Activated naive CD8-positive, alpha-beta T cell treated with anti-CD3 and anti-CD28 coated beads for 36 hours (primary cell): ENCODE data around the gene TUBB8B. TPM values are rescaled to one million over a fixed set of nuclear protein-coding genes. Genes with fewer than 3 reads are reported as not detected.
A peak's percentile ranks its signal among the peaks of the same experiment; 100 is the strongest.
"Not testable (repeated sequence)": the region's sequence is repeated elsewhere in the genome, so short reads cannot be mapped to it uniquely, and the experiment has no call there.

ENCODE experiments used
- DNase-seq: peaks from one replicate; pipeline ENCODE4 v3.0.0; 2021
- H3K27ac Mint-ChIP-seq: one replicate; pipeline ENCODE4 v1.8.0; 2022; ENCODE audit warnings: mild to moderate bottlenecking, moderate library complexity, mixed read lengths
- H3K27me3 Mint-ChIP-seq: one replicate; pipeline ENCODE4 v1.8.0; 2022; ENCODE audit warnings: mild to moderate bottlenecking, mixed read lengths
- H3K36me3 Mint-ChIP-seq: one replicate; pipeline ENCODE4 v1.8.0; 2021; ENCODE audit warnings: mild to moderate bottlenecking, mixed read lengths
- H3K4me1 Mint-ChIP-seq: one replicate; pipeline ENCODE4 v1.8.0; 2021; ENCODE audit warnings: mixed read lengths
- H3K4me3 Mint-ChIP-seq: one replicate; pipeline ENCODE4 v1.8.0; 2022; ENCODE audit warnings: mild to moderate bottlenecking, moderate library complexity, mixed read lengths
- H3K9me3 Mint-ChIP-seq: one replicate; pipeline ENCODE4 v1.8.0; 2022; ENCODE audit warnings: mixed read lengths
- total RNA-seq, 2 experiments: library from RNA; stranded (reverse); gene quantifications; one replicate each; pipeline ENCODE4 v1.2.3, GENCODE V29; 2021

TUBB8B gene
- not detected for total RNA-seq

- not testable (repeated sequence) for H3K36me3 Mint-ChIP-seq, DNase-seq, H3K27ac Mint-ChIP-seq, H3K27me3 Mint-ChIP-seq, H3K9me3 Mint-ChIP-seq, H3K4me3 Mint-ChIP-seq, H3K4me1 Mint-ChIP-seq
Measured at GRCh38 chr18:49176-49665, at the start of gene TUBB8B. Gene TUBB8B, minus strand, starts transcription at chr18:49615. Its CDS starts 58 bp downstream, at chr18:49557.

GRCh38 chr18:97252-97914 is 48.0 kb upstream of the TUBB8B start:
- not testable (repeated sequence) for H3K36me3 Mint-ChIP-seq, H3K9me3 Mint-ChIP-seq, H3K27ac Mint-ChIP-seq, H3K4me3 Mint-ChIP-seq, H3K4me1 Mint-ChIP-seq
- DNase-seq, result peak; percentile 62
- H3K27me3 Mint-ChIP-seq, result peaks cover 14% of the 10 kb centered on the region

GRCh38 chr18:96767-97131 is 47.3 kb upstream of the TUBB8B start:
- not testable (repeated sequence) for H3K4me1 Mint-ChIP-seq, H3K36me3 Mint-ChIP-seq, H3K27ac Mint-ChIP-seq, H3K9me3 Mint-ChIP-seq, H3K4me3 Mint-ChIP-seq
- peaks cover 14% of the 10 kb centered on the region for H3K27me3 Mint-ChIP-seq
- DNase-seq, result peak; percentile 61

- H3K27ac Mint-ChIP-seq, H3K9me3 Mint-ChIP-seq, H3K36me3 Mint-ChIP-seq, H3K4me3 Mint-ChIP-seq, H3K4me1 Mint-ChIP-seq, H3K27me3 Mint-ChIP-seq, DNase-seq: not testable (repeated sequence)
Measured at GRCh38 chr18:96101-96766, 46.8 kb upstream of the TUBB8B start.

GRCh38 chr18:95580-95979 is 46.2 kb upstream of the TUBB8B start:
- not testable (repeated sequence) for H3K36me3 Mint-ChIP-seq, H3K27ac Mint-ChIP-seq, H3K27me3 Mint-ChIP-seq

GRCh38 chr18:93897-94408 is 44.5 kb upstream of the TUBB8B start:
- not testable (repeated sequence) for H3K4me3 Mint-ChIP-seq, DNase-seq, H3K27ac Mint-ChIP-seq, H3K4me1 Mint-ChIP-seq, H3K27me3 Mint-ChIP-seq, H3K36me3 Mint-ChIP-seq, H3K9me3 Mint-ChIP-seq

More at GRCh38 chr18:95580-95979, 46.2 kb upstream of the TUBB8B start:
- H3K4me3 Mint-ChIP-seq, H3K9me3 Mint-ChIP-seq, DNase-seq, H3K4me1 Mint-ChIP-seq: not testable (repeated sequence)

- DNase-seq, H3K36me3 Mint-ChIP-seq, H3K4me3 Mint-ChIP-seq, H3K27me3 Mint-ChIP-seq, H3K4me1 Mint-ChIP-seq, H3K27ac Mint-ChIP-seq, H3K9me3 Mint-ChIP-seq: not testable (repeated sequence)
Measured at GRCh38 chr18:91561-91960, 42.1 kb upstream of the TUBB8B start.

GRCh38 chr18:90396-91193 is 41.2 kb upstream of the TUBB8B start:
- H3K4me3 Mint-ChIP-seq, H3K27ac Mint-ChIP-seq, H3K4me1 Mint-ChIP-seq, H3K9me3 Mint-ChIP-seq, H3K36me3 Mint-ChIP-seq, DNase-seq, H3K27me3 Mint-ChIP-seq: not testable (repeated sequence)

GRCh38 chr18:89124-89523 is 39.7 kb upstream of the TUBB8B start:
- not testable (repeated sequence) for H3K27me3 Mint-ChIP-seq, H3K36me3 Mint-ChIP-seq, H3K27ac Mint-ChIP-seq, H3K9me3 Mint-ChIP-seq, H3K4me1 Mint-ChIP-seq, DNase-seq, H3K4me3 Mint-ChIP-seq

GRCh38 chr18:84801-85200 is 35.4 kb upstream of the TUBB8B start:
- H3K27ac Mint-ChIP-seq, H3K4me3 Mint-ChIP-seq: not testable (repeated sequence)

GRCh38 chr18:82626-83209 is 33.3 kb upstream of the TUBB8B start:
- not testable (repeated sequence) for H3K4me3 Mint-ChIP-seq, H3K9me3 Mint-ChIP-seq

More at GRCh38 chr18:84801-85200, 35.4 kb upstream of the TUBB8B start:
- DNase-seq, H3K4me1 Mint-ChIP-seq, H3K9me3 Mint-ChIP-seq, H3K36me3 Mint-ChIP-seq, H3K27me3 Mint-ChIP-seq: not testable (repeated sequence)

GRCh38 chr18:80881-81280 is 31.5 kb upstream of the TUBB8B start:
- H3K27me3 Mint-ChIP-seq, H3K4me3 Mint-ChIP-seq, H3K9me3 Mint-ChIP-seq, DNase-seq, H3K4me1 Mint-ChIP-seq, H3K27ac Mint-ChIP-seq, H3K36me3 Mint-ChIP-seq: not testable (repeated sequence)

More at GRCh38 chr18:82626-83209, 33.3 kb upstream of the TUBB8B start:
- H3K36me3 Mint-ChIP-seq, H3K27ac Mint-ChIP-seq, DNase-seq, H3K4me1 Mint-ChIP-seq, H3K27me3 Mint-ChIP-seq: not testable (repeated sequence)

GRCh38 chr18:80202-80601 is 30.8 kb upstream of the TUBB8B start:
- H3K9me3 Mint-ChIP-seq, H3K27ac Mint-ChIP-seq, H3K4me1 Mint-ChIP-seq, DNase-seq, H3K36me3 Mint-ChIP-seq, H3K27me3 Mint-ChIP-seq, H3K4me3 Mint-ChIP-seq: not testable (repeated sequence)

- H3K36me3 Mint-ChIP-seq, H3K4me1 Mint-ChIP-seq, DNase-seq, H3K9me3 Mint-ChIP-seq, H3K27me3 Mint-ChIP-seq, H3K4me3 Mint-ChIP-seq, H3K27ac Mint-ChIP-seq: not testable (repeated sequence)
Measured at GRCh38 chr18:75525-76160, 26.2 kb upstream of the TUBB8B start.
